Measurements from ENCODE around the gene ITGAE.

GRCh38 chr17:3826191-3826590, 25.2 kb upstream of the ITGAE start:
- TF ChIP-seq EZH2 (optimal IDR thresholded peaks at IDR 0.05; ENCODE audit: low read depth, low read length): no peak
- TF ChIP-seq CTCF (IDR thresholded peaks at IDR 0.05; ENCODE audit: low read length): no peak
